ENCODE data around the gene LRRC27.
"Not testable (repeated sequence)": the region's sequence is repeated elsewhere in the genome, so short reads cannot be mapped to it uniquely, and the experiment has no call there.

The LRRC27 gene

GRCh38 chr10:132316133-132316532 is 15.9 kb upstream of the LRRC27 start:
- no peak for DNase-seq

GRCh38 chr10:132317477-132317876 is 14.5 kb upstream of the LRRC27 start:
- DNase-seq = not testable (repeated sequence)

- DNase-seq = no peak
Observed at GRCh38 chr10:132319853-132320653, 11.9 kb upstream of the LRRC27 start.

GRCh38 chr10:132320654-132321469 is 11.1 kb upstream of the LRRC27 start:
- DNase-seq = no peak

- DNase-seq = no peak
Observed at GRCh38 chr10:132321726-132322125, 10.3 kb upstream of the LRRC27 start.

GRCh38 chr10:132322586-132323048 is 9.4 kb upstream of the LRRC27 start:
- no peak for DNase-seq

GRCh38 chr10:132324186-132324585 is 7.8 kb upstream of the LRRC27 start:
- no peak for DNase-seq

- no peak for DNase-seq
Observed at GRCh38 chr10:132326344-132326889, 5.6 kb upstream of the LRRC27 start.

- no peak for DNase-seq
Observed at GRCh38 chr10:132326925-132327324, 5.1 kb upstream of the LRRC27 start.

- no peak for DNase-seq
Observed at GRCh38 chr10:132328106-132328505, 3.9 kb upstream of the LRRC27 start.

- no peak for DNase-seq
Observed at GRCh38 chr10:132328738-132329137, 3.3 kb upstream of the LRRC27 start.

- DNase-seq = no peak
Observed at GRCh38 chr10:132329565-132330485, 2.2 kb upstream of the LRRC27 start.

GRCh38 chr10:132330486-132330833 is 1.5 kb upstream of the LRRC27 start:
- no peak for DNase-seq

GRCh38 chr10:132332433-132332754 is 401 bp downstream of the LRRC27 start:
- DNase-seq = no peak

- DNase-seq = no peak
Observed at GRCh38 chr10:132333386-132333785, 1.4 kb downstream of the LRRC27 start.

GRCh38 chr10:132334631-132335188 is 2.7 kb downstream of the LRRC27 start:
- no peak for DNase-seq

GRCh38 chr10:132335189-132336063 is 3.4 kb downstream of the LRRC27 start:
- no peak for DNase-seq

- DNase-seq = no peak
Observed at GRCh38 chr10:132336064-132336746, 4.2 kb downstream of the LRRC27 start.

- no peak for DNase-seq
Observed at GRCh38 chr10:132336919-132337407, 5.0 kb downstream of the LRRC27 start.

- not testable (repeated sequence) for DNase-seq
Observed at GRCh38 chr10:132337854-132338253, 5.9 kb downstream of the LRRC27 start.

- DNase-seq = no peak
Observed at GRCh38 chr10:132338876-132339275, 6.9 kb downstream of the LRRC27 start.
